Chondrocyte (in vitro differentiated cells): ENCODE results near the gene CMTM7. TPM values are rescaled to one million over a fixed set of nuclear protein-coding genes. Genes with fewer than 3 reads are reported as not detected.

ENCODE experiments used
- DNase-seq: peaks from one replicate; pipeline ENCODE4 v3.0.0; 2021; ENCODE audit warnings: mixed read lengths, low spot score
- H3K27ac Mint-ChIP-seq: one replicate; pipeline ENCODE4 v1.8.0; 2021; ENCODE audit warnings: mild to moderate bottlenecking, moderate library complexity, mixed read lengths; ENCODE audit not compliant: unreplicated experiment
- H3K27me3 Mint-ChIP-seq: 2 replicates; pipeline ENCODE4 v1.8.0; 2021; ENCODE audit warnings: low read depth, mixed read lengths
- H3K36me3 Mint-ChIP-seq: 2 replicates; pipeline ENCODE4 v1.8.0; 2021; ENCODE audit warnings: low read depth, mixed read lengths
- H3K4me1 Mint-ChIP-seq: 2 replicates; pipeline ENCODE4 v1.8.0; 2021; ENCODE audit warnings: low read depth, mild to moderate bottlenecking, mixed read lengths
- H3K4me3 Mint-ChIP-seq: one replicate; pipeline ENCODE4 v1.8.0; 2021; ENCODE audit warnings: mild to moderate bottlenecking, moderate library complexity, mixed read lengths; ENCODE audit not compliant: unreplicated experiment
- H3K9me3 Mint-ChIP-seq: 2 replicates; pipeline ENCODE4 v1.8.0; 2021; ENCODE audit warnings: low read depth, mixed read lengths
- CTCF ChIP-seq: fragments of 200-600 bp; sonication (generic); IDR thresholded peaks from 2 replicates; pipeline ENCODE4 v1.5.0; 2021; ENCODE audit warnings: antibody characterized with exemption, mild to moderate bottlenecking, moderate library complexity
- total RNA-seq: library from RNA; stranded (reverse); gene quantifications from 3 replicates; pipeline ENCODE4 v1.2.1, GENCODE V29; 2021

CMTM7 gene
- total RNA-seq, 1 donor from 2014 or later = 8.8 TPM

DNA sequence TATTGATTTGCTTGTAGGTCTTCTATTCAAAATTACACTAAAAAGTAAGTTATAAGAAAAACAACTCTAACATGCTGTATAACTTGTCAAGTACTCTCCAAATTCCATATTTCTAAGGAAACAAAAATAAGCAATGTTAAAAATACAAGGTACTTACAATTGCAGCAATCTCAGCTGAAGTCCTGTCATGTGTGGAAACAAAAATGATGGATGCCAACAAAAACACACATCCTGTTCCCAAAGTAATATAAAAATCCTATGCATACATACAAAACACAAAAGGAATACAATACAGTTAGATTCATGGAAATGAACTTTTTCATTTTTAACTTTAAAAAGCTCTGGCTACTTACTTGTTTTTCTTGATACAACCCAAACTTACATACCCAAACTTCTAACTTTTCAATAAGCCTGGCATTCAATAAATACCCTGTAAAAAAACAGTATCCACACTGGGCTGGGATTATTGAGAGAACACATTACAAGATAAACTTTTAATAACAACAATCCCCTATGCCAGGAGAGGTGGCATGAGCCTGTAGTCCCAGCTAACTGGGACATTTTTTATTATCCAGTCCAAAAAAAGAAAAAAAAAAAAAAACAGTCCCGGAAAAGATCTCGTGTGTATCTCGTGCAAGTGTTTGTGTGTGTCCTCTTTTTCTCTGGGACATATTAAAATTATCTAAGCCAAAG, 96.3 kb downstream of the CMTM7 start:
- Mint-ChIP-seq H3K4me3 (no peak overlapping the region), H3K27ac (peak overlapping the region; percentile 51)
- TF ChIP-seq CTCF = no peak

DNA sequence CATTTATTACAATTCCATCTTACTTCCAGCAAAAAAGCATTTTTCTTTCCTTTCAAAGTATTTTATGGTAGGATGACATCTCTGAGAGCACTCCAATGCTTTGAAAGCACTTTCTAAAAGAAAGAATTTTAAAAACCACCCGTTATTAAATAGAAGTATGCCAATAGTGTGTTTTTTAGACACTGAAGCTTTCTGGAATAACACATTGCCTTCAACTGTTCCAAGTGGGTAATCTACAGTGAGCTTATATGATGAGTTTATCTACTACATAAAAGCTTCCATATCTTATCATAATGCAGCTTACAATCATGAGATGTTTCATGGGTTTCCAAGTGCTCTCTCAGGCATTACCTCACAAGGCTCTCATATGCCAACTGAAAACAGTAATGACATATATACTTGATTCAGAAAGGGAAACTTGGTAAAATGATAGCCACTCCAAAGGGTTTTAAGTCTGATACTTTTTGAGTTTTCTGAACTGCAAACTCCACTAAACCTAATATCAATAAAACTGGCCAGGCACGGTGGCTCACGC, 96.9 kb downstream of the CMTM7 start:
- Mint-ChIP-seq H3K9me3 (no peaks in the 10 kb centered on the region), H3K27ac (no peak overlapping the region), H3K36me3 (peaks cover 9% of the 10 kb centered on the region), H3K4me1 (peaks cover 14% of the 10 kb centered on the region), H3K4me3 (no peak overlapping the region), H3K27me3 (no peaks in the 10 kb centered on the region)
- TF ChIP-seq CTCF = no peak
- no peak for DNase-seq

More for the DNA sequence above, 96.3 kb downstream of the CMTM7 start:
- Mint-ChIP-seq H3K36me3 (peaks cover 9% of the 10 kb centered on the region), H3K9me3 (no peaks in the 10 kb centered on the region), H3K27me3 (no peaks in the 10 kb centered on the region), H3K4me1 (peaks cover 14% of the 10 kb centered on the region)
- DNase-seq = no peak

GRCh38 chr3:32492684-32493436, 101.2 kb downstream of the CMTM7 start:
- TF ChIP-seq CTCF = no peak
- Mint-ChIP-seq H3K9me3 (no peaks in the 10 kb centered on the region), H3K4me3 (no peak overlapping the region), H3K4me1 (peaks cover 9% of the 10 kb centered on the region), H3K36me3 (peaks cover 4% of the 10 kb centered on the region), H3K27ac (no peak overlapping the region), H3K27me3 (no peaks in the 10 kb centered on the region)
- DNase-seq = no peak

DNA sequence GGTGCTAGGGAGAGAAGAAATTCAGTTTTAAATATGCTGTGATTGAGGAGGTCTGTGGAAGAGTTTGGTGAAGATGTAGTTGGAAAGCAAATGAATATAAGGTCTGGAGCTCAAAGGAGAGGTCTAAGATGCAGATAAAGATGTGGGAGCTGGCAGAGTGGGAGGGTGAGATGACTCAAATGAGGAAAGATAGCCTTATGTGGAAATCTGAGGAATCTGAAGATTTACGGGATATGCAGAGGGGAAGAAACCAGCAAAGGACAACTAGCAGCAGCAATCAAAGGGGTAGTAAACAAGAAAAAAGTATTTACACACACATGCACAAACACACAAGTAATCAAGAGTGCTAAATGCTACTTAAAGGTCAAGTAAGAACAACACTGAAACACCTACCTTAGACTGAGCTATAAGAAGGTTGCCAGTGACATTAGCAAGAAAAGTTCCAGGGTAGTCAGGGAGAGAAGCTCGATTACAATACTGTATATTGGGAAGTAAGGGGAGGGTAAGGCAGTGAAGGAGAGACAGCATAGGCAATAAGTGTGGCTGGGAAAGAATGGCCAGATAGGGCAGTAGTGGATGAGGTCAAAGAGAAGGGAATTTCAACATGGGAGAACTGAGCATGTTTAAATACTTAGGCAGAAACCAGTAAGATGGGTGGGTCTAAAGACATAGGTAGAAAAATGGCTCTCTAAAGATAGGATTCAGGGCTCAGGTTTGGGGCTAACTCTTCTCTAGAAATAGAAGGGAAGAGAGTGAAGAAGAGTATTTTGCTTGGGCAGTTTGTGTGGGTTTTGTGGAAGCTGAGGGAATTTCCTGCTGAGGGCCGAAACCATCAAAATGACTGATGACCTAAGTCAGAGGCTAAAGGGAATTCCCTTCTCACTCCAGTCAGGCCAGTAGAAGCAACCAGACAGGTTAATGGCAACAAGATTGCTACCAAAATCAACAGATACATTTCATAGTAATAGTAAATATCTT, 102.1 kb downstream of the CMTM7 start:
- DNase-seq = no peak
- Mint-ChIP-seq H3K36me3 (peaks cover 6% of the 10 kb centered on the region), H3K4me1 (peaks cover 3% of the 10 kb centered on the region), H3K4me3 (no peak overlapping the region), H3K27ac (no peak overlapping the region), H3K27me3 (no peaks in the 10 kb centered on the region), H3K9me3 (no peaks in the 10 kb centered on the region)
- TF ChIP-seq CTCF = no peak
